CD4-positive, alpha-beta T cell treated with Interleukin-15 for 1 hour (primary cell): ENCODE results near the gene CENPVL2.
"Not testable (repeated sequence)": the region's sequence is repeated elsewhere in the genome, so short reads cannot be mapped to it uniquely, and the experiment has no call there.

Source experiments
- DNase-seq: peaks from one replicate; pipeline ENCODE4 v3.0.0-alpha.2; 2020

Gene CENPVL2

DNA sequence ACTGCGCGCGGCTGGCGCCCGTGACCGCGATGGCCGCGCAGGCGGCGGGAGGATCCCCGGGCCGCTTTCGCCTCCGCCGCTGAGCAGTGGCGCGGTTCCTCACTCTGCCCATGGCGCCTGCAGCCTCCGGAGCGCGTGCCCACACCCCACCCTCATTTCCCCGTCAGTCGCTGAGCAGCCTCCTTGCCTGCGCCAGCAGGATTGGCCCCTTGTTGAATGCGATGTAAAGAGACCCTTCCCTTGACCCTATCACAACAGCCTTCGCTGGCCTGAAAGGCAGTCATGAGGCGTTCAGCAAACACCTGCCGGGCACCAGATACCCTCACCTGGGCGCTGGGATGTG lies at the start of gene CENPVL2:
TSS of gene CENPVL2 (minus strand) at position 112 of the 343 bp plus-strand sequence. CDS start at position 112, 0 bp downstream.
- not testable (repeated sequence) for DNase-seq

DNA sequence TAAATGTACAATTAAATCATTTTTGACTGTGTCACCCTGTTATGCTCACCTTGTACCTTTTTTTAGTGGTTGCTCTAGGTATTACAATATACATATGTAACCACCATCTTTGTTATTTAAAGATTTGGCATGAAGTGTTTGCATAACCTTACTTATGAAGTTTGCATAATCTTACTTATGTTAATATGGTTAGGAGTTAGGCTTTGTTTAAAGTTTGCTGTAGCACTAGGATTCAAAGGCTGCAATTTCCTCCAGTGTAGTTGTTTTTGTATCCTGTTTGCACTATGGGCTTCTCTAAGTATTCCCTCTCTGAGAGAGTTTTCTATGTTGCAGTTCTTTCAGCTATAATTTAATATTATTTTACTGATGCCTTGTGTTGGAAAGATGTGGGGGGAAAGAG lies 45.6 kb upstream of the CENPVL2 start:
- no peak for DNase-seq

DNA sequence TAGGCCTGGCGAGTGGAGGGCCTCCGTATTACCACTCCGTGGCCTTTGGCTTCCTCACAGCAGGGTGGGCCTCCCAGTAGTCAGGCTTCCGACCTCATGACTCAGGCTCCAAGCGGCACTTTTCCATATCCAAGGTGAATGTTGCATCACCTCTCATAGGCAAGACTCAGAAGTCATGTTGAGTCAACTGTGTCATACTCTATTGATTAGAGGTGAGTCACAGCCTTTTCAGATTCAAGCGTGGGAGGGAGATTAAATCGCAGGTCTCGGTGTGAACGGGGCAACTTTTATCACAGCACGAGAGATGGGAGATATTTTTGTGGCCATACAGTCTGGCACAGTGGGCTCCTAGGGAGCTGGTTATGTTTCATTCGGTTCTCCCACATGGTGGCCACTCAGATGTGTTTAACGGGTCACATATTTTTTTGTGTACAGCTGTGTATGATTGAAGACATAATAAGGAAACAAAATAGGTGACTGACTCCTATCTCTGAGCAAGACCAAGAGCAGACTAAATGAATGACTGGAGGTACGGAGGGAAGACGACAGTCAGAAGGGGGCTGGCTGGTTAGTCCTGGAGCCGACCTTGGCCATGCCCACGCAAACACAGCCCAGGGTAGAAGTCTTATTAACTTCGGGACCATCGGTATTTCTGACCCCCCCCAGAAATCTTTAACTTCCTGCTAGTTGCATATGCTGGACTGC lies 30.5 kb upstream of the CENPVL2 start:
- DNase-seq: not testable (repeated sequence)

DNA sequence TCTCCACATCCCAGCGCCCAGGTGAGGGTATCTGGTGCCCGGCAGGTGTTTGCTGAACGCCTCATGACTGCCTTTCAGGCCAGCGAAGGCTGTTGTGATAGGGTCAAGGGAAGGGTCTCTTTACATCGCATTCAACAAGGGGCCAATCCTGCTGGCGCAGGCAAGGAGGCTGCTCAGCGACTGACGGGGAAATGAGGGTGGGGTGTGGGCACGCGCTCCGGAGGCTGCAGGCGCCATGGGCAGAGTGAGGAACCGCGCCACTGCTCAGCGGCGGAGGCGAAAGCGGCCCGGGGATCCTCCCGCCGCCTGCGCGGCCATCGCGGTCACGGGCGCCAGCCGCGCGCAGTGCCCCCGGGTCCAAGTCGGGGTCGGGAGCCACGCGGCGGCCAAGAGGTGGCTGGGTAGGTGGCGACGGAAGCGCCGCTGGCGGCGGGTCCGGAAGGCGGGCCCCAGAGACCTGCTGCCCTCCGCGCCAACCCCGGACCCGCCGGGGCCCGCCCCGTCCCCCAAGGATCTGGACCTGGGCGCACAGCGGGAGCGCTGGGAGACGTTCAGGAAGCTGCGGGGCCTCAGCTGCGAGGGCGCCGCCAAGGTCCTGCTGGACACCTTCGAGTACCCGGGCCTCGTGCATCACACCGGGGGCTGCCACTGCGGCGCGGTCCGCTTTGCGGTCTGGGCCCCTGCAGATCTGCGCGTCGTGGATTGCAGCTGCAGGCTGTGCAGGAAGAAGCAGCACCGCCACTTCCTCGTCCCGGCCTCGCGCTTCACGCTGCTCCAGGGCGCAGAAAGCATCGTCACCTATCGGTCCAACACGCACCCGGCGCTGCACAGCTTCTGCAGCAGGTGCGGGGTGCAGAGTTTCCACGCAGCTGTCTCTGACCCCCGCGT lies 27.9 kb upstream of the CENPVL2 start, which contains the start of gene CENPVL1:
TSS of gene CENPVL1 (plus strand) at position 236 of the 888 bp plus-strand sequence. CDS start at position 236, 0 bp downstream.
- not testable (repeated sequence) for DNase-seq

DNA sequence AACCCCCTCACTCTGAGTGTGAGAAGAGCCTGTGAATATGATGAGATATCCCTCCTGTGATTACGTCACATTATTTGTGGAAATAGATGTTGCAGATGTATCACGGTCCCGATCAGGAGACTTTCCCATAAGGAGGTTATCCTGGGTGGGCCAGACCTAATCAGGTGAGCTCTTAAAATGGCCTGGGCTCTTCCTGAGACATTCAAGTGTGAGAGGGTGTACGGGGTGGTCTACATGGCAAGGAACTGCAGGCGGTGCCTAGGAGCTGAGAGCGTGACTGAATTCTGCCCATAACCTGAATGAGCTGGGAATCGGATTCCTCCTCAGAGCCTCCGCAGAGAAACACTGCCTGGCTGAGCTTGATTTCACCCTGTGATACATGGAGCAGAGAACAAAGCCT lies 14.8 kb upstream of the CENPVL2 start:
- DNase-seq: no peak

DNA sequence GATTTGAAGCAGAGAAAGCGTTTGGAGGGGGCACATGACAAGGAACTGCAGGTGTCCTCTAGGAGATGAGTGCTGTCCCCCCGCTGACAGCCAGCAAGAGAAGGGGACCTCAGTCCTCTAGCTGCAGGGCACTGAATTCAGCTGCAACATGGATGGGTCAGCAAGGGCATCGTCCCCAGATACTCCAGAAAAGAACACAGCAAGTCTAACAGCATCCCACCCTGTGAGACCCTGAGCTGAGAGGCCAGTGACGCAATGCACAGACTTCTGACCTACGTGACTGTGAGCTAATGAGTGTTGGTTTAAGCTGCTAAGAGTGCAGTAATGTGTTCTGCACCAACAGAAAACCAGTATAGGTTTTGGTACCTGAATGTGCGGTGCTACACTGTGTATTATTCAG lies 11.6 kb upstream of the CENPVL2 start:
- DNase-seq: no peak

DNA sequence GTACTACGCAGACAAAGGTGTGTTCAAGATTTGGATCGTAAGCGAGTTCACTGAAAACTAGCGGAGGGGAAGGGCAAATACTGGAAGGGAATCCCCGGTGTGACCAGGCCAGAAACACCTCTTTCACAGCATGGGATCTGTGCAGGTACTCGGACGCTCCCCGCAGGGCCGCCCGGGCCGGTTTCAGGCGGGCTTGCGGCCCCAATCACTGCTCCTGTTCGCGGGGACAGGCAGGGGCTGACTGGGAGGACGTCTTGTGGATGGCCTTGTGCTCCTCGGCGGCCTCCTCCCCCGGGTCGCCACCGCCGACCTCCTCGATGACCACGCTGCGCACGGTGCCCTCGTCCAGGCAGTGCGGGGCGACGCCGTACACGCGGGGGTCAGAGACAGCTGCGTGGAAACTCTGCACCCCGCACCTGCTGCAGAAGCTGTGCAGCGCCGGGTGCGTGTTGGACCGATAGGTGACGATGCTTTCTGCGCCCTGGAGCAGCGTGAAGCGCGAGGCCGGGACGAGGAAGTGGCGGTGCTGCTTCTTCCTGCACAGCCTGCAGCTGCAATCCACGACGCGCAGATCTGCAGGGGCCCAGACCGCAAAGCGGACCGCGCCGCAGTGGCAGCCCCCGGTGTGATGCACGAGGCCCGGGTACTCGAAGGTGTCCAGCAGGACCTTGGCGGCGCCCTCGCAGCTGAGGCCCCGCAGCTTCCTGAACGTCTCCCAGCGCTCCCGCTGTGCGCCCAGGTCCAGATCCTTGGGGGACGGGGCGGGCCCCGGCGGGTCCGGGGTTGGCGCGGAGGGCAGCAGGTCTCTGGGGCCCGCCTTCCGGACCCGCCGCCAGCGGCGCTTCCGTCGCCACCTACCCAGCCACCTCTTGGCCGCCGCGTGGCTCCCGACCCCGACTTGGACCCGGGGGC lies 567 bp downstream of the CENPVL2 start:
- not testable (repeated sequence) for DNase-seq

DNA sequence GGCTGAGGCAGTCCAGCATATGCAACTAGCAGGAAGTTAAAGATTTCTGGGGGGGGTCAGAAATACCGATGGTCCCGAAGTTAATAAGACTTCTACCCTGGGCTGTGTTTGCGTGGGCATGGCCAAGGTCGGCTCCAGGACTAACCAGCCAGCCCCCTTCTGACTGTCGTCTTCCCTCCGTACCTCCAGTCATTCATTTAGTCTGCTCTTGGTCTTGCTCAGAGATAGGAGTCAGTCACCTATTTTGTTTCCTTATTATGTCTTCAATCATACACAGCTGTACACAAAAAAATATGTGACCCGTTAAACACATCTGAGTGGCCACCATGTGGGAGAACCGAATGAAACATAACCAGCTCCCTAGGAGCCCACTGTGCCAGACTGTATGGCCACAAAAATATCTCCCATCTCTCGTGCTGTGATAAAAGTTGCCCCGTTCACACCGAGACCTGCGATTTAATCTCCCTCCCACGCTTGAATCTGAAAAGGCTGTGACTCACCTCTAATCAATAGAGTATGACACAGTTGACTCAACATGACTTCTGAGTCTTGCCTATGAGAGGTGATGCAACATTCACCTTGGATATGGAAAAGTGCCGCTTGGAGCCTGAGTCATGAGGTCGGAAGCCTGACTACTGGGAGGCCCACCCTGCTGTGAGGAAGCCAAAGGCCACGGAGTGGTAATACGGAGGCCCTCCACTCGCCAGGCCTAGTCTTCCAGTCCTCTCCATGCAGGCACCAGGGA lies 2.8 kb downstream of the CENPVL2 start:
- DNase-seq: not testable (repeated sequence)

DNA sequence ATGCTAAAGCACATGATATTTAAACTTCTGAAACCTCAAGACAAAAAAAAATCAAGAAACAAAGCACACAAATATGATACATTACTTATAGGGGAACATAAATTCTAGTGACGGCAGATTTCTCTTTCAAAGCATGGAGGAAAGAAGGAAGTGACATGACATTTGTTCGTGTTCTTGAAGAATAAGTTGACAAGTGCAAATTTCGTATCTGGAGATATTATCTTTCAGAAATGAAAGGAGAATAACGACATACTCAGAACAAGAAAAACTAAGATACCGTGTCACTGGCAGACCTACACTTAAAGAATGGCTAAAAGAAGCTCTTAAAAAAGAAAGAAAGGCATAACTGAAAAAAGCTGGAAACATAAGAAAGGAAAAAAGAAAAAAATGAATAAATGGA lies 16.6 kb downstream of the CENPVL2 start:
- no peak for DNase-seq

DNA sequence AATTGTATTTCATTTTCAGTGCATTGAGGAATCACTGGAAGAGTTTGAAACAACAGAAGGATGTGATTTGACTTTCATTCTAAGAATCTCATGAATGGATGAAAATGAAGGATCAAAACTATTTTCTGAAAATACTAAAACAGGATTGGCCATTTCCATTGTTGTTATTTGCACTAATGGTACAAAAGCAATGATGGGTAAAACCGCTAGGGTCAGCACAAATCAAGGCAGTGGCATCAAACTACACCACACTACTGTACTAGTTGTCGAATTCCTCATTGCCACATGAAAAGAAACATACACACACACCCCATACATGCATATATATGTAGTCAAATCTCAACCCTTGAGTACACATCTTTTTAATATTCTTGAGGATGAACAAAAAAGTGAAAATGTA lies 39.3 kb downstream of the CENPVL2 start:
- DNase-seq: no peak

DNA sequence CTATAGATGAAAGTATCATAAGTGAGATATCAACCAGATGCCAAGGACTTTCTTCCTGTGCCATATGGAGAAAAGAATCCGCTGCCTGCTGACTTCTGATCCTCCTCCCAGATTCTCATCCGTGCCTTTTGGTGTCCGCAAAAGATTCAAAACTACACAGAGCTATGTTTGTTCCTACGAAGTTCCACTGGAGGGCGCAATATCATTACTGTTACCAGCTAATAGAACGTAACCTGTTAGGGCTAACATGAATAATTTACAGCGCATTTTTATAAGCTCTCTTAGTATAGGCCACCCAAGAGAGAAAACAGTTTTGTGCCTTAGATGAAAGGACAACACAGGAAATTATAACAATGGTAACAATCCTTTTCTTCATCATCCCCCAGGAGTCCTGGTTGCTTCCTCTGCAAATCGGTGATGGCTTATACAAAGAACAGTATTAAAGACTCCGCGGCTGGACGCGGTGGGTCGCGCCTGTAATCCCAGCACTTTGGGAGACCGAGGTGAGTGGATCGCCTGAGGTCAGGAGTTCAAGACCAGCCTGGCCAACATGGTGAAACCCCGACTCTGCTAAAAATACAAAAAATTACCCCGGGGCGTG lies 41.1 kb downstream of the CENPVL2 start:
- no peak for DNase-seq

DNA sequence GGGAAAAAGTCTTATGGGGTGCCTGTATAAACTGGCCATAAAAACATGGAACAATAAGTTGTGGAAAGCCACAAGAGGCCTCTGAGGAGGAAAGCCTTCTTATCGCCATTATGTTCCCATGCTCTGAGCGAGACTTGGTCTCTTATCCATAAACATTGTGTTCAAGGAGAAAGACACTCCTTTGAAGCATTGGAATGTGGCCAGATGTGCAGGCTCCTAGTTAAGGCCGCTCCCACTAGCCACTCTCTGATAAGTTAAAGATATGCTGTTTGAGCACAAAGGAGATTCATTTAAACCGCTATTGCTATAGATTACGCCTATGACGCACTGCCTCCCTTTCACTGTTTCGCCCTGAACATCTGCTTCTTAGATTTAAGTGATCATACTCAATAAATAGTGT lies 46.1 kb downstream of the CENPVL2 start:
- DNase-seq: not testable (repeated sequence)
